ACC112 (cell line): ENCODE results near the gene GLT1D1.

Experiments
- H2AFZ ChIP-seq: fragments of 200-600 bp; sonication (generic); one replicate; pipeline ENCODE4 v1.6.0; 2017; ENCODE audit warnings: antibody characterized with exemption, low read length; ENCODE audit not compliant: unreplicated experiment
- H3K27ac ChIP-seq: fragments of 200-600 bp; sonication (generic); 2 replicates; pipeline ENCODE4 v1.5.1; 2014; ENCODE audit warnings: low read depth, mild to moderate bottlenecking, antibody characterized with exemption, low read length, moderate library complexity
- H3K27me3 ChIP-seq: fragments of 200-600 bp; sonication (generic); 2 replicates; pipeline ENCODE4 v1.6.1; 2014; ENCODE audit warnings: mild to moderate bottlenecking, antibody characterized with exemption, low read length, moderate library complexity, mixed read lengths; ENCODE audit not compliant: insufficient read depth
- H3K36me3 ChIP-seq: fragments of 200-600 bp; sonication (generic); 2 replicates; pipeline ENCODE4 v1.6.1; 2016; ENCODE audit warnings: mild to moderate bottlenecking, antibody characterized with exemption, low read length, moderate library complexity, mixed read lengths; ENCODE audit not compliant: insufficient read depth
- H3K4me1 ChIP-seq: fragments of 200-600 bp; sonication (generic); one replicate; pipeline ENCODE4 v1.6.1; 2016; ENCODE audit warnings: low read length, mixed read lengths; ENCODE audit not compliant: insufficient read depth, unreplicated experiment, control insufficient read depth
- H3K4me3 ChIP-seq: fragments of 200-600 bp; sonication (generic); 2 replicates; pipeline ENCODE4 v1.5.1; 2014; ENCODE audit warnings: mild to moderate bottlenecking, low read depth, low read length
- H3K79me2 ChIP-seq: fragments of 200-600 bp; sonication (generic); one replicate; pipeline ENCODE4 v1.6.0; 2016; ENCODE audit warnings: low read length; ENCODE audit not compliant: control insufficient read depth, unreplicated experiment, insufficient read depth

Gene GLT1D1

GRCh38 chr12:128966203-128966810 lies 113.0 kb downstream of the GLT1D1 start:
- H3K27me3 ChIP-seq, result no peaks in the 10 kb centered on the region
- H3K36me3 ChIP-seq, result no peaks in the 10 kb centered on the region
- H3K4me3 ChIP-seq, result no peak overlapping the region
- no peak overlapping the region for H3K27ac ChIP-seq
- no peaks in the 10 kb centered on the region for H3K4me1 ChIP-seq
- H2AFZ ChIP-seq, result no peak overlapping the region
- no peaks in the 10 kb centered on the region for H3K79me2 ChIP-seq

- H3K27me3 ChIP-seq, result no peaks in the 10 kb centered on the region
- no peaks in the 10 kb centered on the region for H3K4me1 ChIP-seq
- H3K36me3 ChIP-seq, result no peaks in the 10 kb centered on the region
- H3K79me2 ChIP-seq, result no peaks in the 10 kb centered on the region
- no peak overlapping the region for H3K4me3 ChIP-seq
- H3K27ac ChIP-seq, result no peak overlapping the region
- no peak overlapping the region for H2AFZ ChIP-seq
These were observed 115.4 kb downstream of the GLT1D1 start for GRCh38 chr12:128968668-128969067.

- Histone ChIP-seq H2AFZ (no peak overlapping the region), H3K36me3 (no peaks in the 10 kb centered on the region), H3K79me2 (no peaks in the 10 kb centered on the region), H3K27me3 (no peaks in the 10 kb centered on the region), H3K4me1 (no peaks in the 10 kb centered on the region), H3K4me3 (no peak overlapping the region), H3K27ac (no peak overlapping the region)
These were observed 116.3 kb downstream of the GLT1D1 start for GRCh38 chr12:128969480-128970055.

- Histone ChIP-seq H3K79me2 (no peaks in the 10 kb centered on the region), H2AFZ (no peak overlapping the region), H3K27me3 (no peaks in the 10 kb centered on the region), H3K36me3 (no peaks in the 10 kb centered on the region), H3K27ac (no peak overlapping the region), H3K4me1 (no peaks in the 10 kb centered on the region), H3K4me3 (no peak overlapping the region)
These were observed 116.8 kb downstream of the GLT1D1 start for GRCh38 chr12:128970110-128970509.

GRCh38 chr12:128970941-128971340 lies 117.7 kb downstream of the GLT1D1 start:
- Histone ChIP-seq H3K4me1 (no peaks in the 10 kb centered on the region), H2AFZ (no peak overlapping the region), H3K79me2 (no peaks in the 10 kb centered on the region), H3K27me3 (no peaks in the 10 kb centered on the region), H3K36me3 (no peaks in the 10 kb centered on the region), H3K27ac (no peak overlapping the region), H3K4me3 (no peak overlapping the region)

GRCh38 chr12:128971802-128972201 lies 118.5 kb downstream of the GLT1D1 start:
- Histone ChIP-seq H3K4me3 (no peak overlapping the region), H3K36me3 (no peaks in the 10 kb centered on the region), H2AFZ (no peak overlapping the region), H3K27ac (no peak overlapping the region), H3K4me1 (no peaks in the 10 kb centered on the region), H3K79me2 (no peaks in the 10 kb centered on the region), H3K27me3 (no peaks in the 10 kb centered on the region)

- H3K4me3 ChIP-seq, result no peak overlapping the region
- no peaks in the 10 kb centered on the region for H3K36me3 ChIP-seq
- H2AFZ ChIP-seq, result no peak overlapping the region
- no peaks in the 10 kb centered on the region for H3K27me3 ChIP-seq
- H3K79me2 ChIP-seq, result no peaks in the 10 kb centered on the region
- no peak overlapping the region for H3K27ac ChIP-seq
- H3K4me1 ChIP-seq, result no peaks in the 10 kb centered on the region
These were observed 120.8 kb downstream of the GLT1D1 start for GRCh38 chr12:128973883-128974681.

GRCh38 chr12:128974881-128975280 lies 121.6 kb downstream of the GLT1D1 start:
- Histone ChIP-seq H2AFZ (no peak overlapping the region), H3K79me2 (no peaks in the 10 kb centered on the region), H3K4me3 (no peak overlapping the region), H3K27ac (no peak overlapping the region), H3K4me1 (no peaks in the 10 kb centered on the region), H3K27me3 (no peaks in the 10 kb centered on the region), H3K36me3 (no peaks in the 10 kb centered on the region)

- Histone ChIP-seq H3K36me3 (no peaks in the 10 kb centered on the region), H3K4me1 (no peaks in the 10 kb centered on the region), H3K27ac (no peak overlapping the region), H3K4me3 (no peak overlapping the region), H3K79me2 (no peaks in the 10 kb centered on the region), H3K27me3 (no peaks in the 10 kb centered on the region), H2AFZ (no peak overlapping the region)
These were observed 123.0 kb downstream of the GLT1D1 start for GRCh38 chr12:128976120-128976738.

GRCh38 chr12:128977441-128977840 lies 124.2 kb downstream of the GLT1D1 start:
- Histone ChIP-seq H3K79me2 (no peaks in the 10 kb centered on the region), H3K36me3 (no peaks in the 10 kb centered on the region), H3K27me3 (no peaks in the 10 kb centered on the region), H2AFZ (no peak overlapping the region), H3K27ac (no peak overlapping the region), H3K4me3 (no peak overlapping the region), H3K4me1 (no peaks in the 10 kb centered on the region)
